Lower leg skin (tissue), 3 donors: Measurements from ENCODE around the gene SPOCD1.

Experiments
- POLR2A ChIP-seq, 2 donors: fragments of 450-650 bp; IDR thresholded peaks; one replicate each; pipeline ENCODE4 v1.6.1; 2016 to 2017; ENCODE audit warnings: antibody characterized with exemption in 2 of 2, mild to moderate bottlenecking in 1 of 2, moderate library complexity in 1 of 2
- TF ChIP-seq, protein P1 (sequence below), 3 donors: fragments of 450-650 bp; IDR thresholded peaks; one replicate each; pipeline ENCODE4 v1.5.1; 2016; ENCODE audit warnings: antibody characterized with exemption in 3 of 3, mild to moderate bottlenecking in 3 of 3, moderate library complexity in 2 of 3

DNA sequence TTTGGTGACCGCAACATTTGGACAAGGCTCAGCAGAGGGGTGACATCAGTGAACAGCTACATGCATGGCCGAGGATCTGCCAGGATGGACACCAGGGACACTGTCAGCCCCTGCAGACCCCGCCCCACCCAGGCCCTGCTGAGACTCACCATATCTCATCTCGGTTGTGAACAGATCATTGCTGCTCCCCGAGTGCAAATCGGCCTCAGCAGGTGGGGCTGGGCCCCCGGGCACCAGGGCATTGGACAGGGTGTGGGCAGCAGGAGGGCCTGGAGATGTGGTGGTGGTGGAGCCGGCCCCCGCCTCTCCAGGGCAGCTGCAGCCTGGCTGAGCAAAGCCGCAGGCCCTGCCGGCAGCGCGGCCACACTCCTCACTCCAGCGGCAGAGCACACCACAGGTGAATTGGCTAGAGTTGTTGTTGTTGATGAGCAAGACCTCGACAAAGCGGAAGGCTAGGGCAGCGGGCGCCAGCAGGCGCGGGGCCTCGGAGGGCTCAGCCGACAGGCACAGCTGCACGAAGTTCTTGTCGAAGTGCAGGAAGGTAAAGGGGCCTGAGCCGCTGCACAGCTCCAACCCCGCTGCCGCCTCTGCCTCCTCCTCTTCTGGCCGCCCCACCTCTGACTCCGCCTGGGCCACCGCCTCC, 59.9 kb downstream of the SPOCD1 start:
- TF ChIP-seq, protein P1, sequence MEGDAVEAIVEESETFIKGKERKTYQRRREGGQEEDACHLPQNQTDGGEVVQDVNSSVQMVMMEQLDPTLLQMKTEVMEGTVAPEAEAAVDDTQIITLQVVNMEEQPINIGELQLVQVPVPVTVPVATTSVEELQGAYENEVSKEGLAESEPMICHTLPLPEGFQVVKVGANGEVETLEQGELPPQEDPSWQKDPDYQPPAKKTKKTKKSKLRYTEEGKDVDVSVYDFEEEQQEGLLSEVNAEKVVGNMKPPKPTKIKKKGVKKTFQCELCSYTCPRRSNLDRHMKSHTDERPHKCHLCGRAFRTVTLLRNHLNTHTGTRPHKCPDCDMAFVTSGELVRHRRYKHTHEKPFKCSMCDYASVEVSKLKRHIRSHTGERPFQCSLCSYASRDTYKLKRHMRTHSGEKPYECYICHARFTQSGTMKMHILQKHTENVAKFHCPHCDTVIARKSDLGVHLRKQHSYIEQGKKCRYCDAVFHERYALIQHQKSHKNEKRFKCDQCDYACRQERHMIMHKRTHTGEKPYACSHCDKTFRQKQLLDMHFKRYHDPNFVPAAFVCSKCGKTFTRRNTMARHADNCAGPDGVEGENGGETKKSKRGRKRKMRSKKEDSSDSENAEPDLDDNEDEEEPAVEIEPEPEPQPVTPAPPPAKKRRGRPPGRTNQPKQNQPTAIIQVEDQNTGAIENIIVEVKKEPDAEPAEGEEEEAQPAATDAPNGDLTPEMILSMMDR (IDR thresholded peaks at IDR 0.05): no peak
- TF ChIP-seq POLR2A (IDR thresholded peaks at IDR 0.05): no peak
